NCI-H146 treated with DMSO at 0.1 percent for 48 hours (cell line): ENCODE results near the gene PRR12.
A peak's percentile ranks its signal among the peaks of the same experiment; 100 is the strongest.
"Not testable (repeated sequence)": the region's sequence is repeated elsewhere in the genome, so short reads cannot be mapped to it uniquely, and the experiment has no call there.

Experiments
- DNase-seq: peaks from one replicate; lab custom pipeline; 2025; ENCODE audit not compliant: unreplicated experiment; lab: John Stamatoyannopoulos, UW

Gene PRR12

GRCh38 chr19:49616945-49617344 lies 26.0 kb downstream of the PRR12 start:
- no peak for DNase-seq

GRCh38 chr19:49617860-49618259 lies 26.9 kb downstream of the PRR12 start:
- not testable (repeated sequence) for DNase-seq

GRCh38 chr19:49624967-49625910 lies 34.3 kb downstream of the PRR12 start:
- no peak for DNase-seq

GRCh38 chr19:49626226-49626625 lies 35.2 kb downstream of the PRR12 start:
- no peak for DNase-seq

- no peak for DNase-seq
Observed at GRCh38 chr19:49629659-49630058, 38.7 kb downstream of the PRR12 start.

GRCh38 chr19:49631014-49631588 lies 40.1 kb downstream of the PRR12 start:
- no peak for DNase-seq

GRCh38 chr19:49631610-49632192 lies 40.7 kb downstream of the PRR12 start:
- DNase-seq = no peak

- no peak for DNase-seq
Observed at GRCh38 chr19:49632576-49632975, 41.6 kb downstream of the PRR12 start.

- DNase-seq = not testable (repeated sequence)
Observed at GRCh38 chr19:49633273-49633672, 42.3 kb downstream of the PRR12 start.

GRCh38 chr19:49635530-49636232 lies 44.7 kb downstream of the PRR12 start:
- DNase-seq = no peak

- peak; percentile 21 for DNase-seq
Observed at GRCh38 chr19:49636233-49636932, 45.4 kb downstream of the PRR12 start.

GRCh38 chr19:49637821-49638738 lies 47.1 kb downstream of the PRR12 start:
- no peak for DNase-seq

- DNase-seq = no peak
Observed at GRCh38 chr19:49639401-49640112, 48.6 kb downstream of the PRR12 start.

GRCh38 chr19:49640113-49640898 lies 49.3 kb downstream of the PRR12 start, which contains the start of gene RRAS:
RRAS (minus strand) TSS chr19:49640143; CDS start chr19:49640098, 45 bp downstream.
- peak; percentile 100 for DNase-seq

- DNase-seq = peak; percentile 98
Observed at GRCh38 chr19:49641688-49642491, 50.9 kb downstream of the PRR12 start, which contains the start of gene SCAF1. SCAF1 (plus strand) TSS chr19:49642209; CDS start chr19:49645027, 2,818 bp downstream.

GRCh38 chr19:49642492-49643035 lies 51.6 kb downstream of the PRR12 start:
- no peak for DNase-seq

- DNase-seq = no peak
Observed at GRCh38 chr19:49643466-49643865, 52.5 kb downstream of the PRR12 start.
